ENCODE measurements around the gene DDX11.
"Not testable (repeated sequence)": the region's sequence is repeated elsewhere in the genome, so short reads cannot be mapped to it uniquely, and the experiment has no call there.

- not testable (repeated sequence) for TF ChIP-seq EZH2 (IDR thresholded peaks at IDR 0.05; ENCODE audit: low read length, missing control alignments); CTCF (conservative IDR thresholded peaks at IDR 0.05 in 1 of 2, IDR thresholded peaks at IDR 0.05 in 1 of 2; ENCODE audit: low read depth in 1 of 2, low read length in 2 of 2)
Observed at GRCh38 chr12:31127209-31127848, 53.7 kb downstream of the DDX11 start.

All from fibroblast of lung (primary cell).